GM12878 (cell line): ENCODE measurements around the gene PACS1. TPM values are rescaled to one million over a fixed set of nuclear protein-coding genes. Genes with fewer than 3 reads are reported as not detected.

ENCODE experiments used
- ATAC-seq: fragments of 200-7000 bp; cut with Tn5 transposase; 3 replicates; pipeline ENCODE4 v1.9.1; 2020; ENCODE audit warnings: mild to moderate bottlenecking, moderate library complexity
- BruUV-seq: library from RNA; stranded (reverse); fragments of 400-500 nt; replicated peaks from 2 replicates; lab custom pipeline; 2021; lab: Mats Ljungman, UMichigan
- CTCF ChIA-PET: fragments of 300-600 bp; sonication (Branson Sonifier 250); formaldehyde crosslinking; extraction: SDS; loops from one replicate; lab custom pipeline; 2021; ENCODE audit warnings: inconsistent platforms; lab: Yijun Ruan, JAX
- POLR2A ChIA-PET: fragments of 350-600 bp; formaldehyde crosslinking; extraction: SDS; loops from one replicate; lab custom pipeline; 2021; ENCODE audit warnings: inconsistent platforms; lab: Charles Lee
- RAD21 ChIA-PET: fragments of 300-600 bp; sonication (Branson Sonifier 250); formaldehyde crosslinking; loops from one replicate; lab custom pipeline; 2023; ENCODE audit warnings: antibody characterized with exemption; ENCODE audit not compliant: unreplicated experiment; lab: Charles Lee
- SMC1A ChIA-PET: fragments of 300-600 bp; sonication (Branson Sonifier 250); formaldehyde crosslinking; loops from one replicate; lab custom pipeline; 2023; ENCODE audit not compliant: unreplicated experiment, uncharacterized antibody; lab: Charles Lee
- DNase-seq: peaks from one replicate; pipeline ENCODE4 v3.0.0-alpha.2; 2011; ENCODE audit warnings: low read depth, low spot score
- FAIRE-seq: peaks from 3 replicates; lab custom pipeline; 2011; peaks lifted over from hg19 to GRCh38; lab: Jason Lieb, UNC
- H2AFZ ChIP-seq: 2 replicates; pipeline ENCODE4 v1.6.0; 2011; ENCODE audit warnings: low read depth, low read length, control low read depth; ENCODE audit not compliant: control insufficient read depth
- H3K27ac ChIP-seq: 2 replicates; pipeline ENCODE4 v1.5.1; 2011; ENCODE audit warnings: control low read depth; ENCODE audit not compliant: control insufficient read depth, insufficient read depth
- H3K27me3 ChIP-seq, 2 experiments: replicated peaks in 1 of 2; 2 replicates each; pipeline versions ENCODE4 v1.6.0 to v1.6.1; 2011; ENCODE audit warnings: low read length in 1 of 2; ENCODE audit not compliant: control insufficient read depth in 2 of 2, insufficient read depth in 2 of 2
- H3K36me3 ChIP-seq, 2 experiments: 2 replicates each; pipeline ENCODE4 v1.5.1; 2011; ENCODE audit warnings: low read length in 1 of 2; ENCODE audit not compliant: control insufficient read depth in 2 of 2, insufficient read depth in 2 of 2
- H3K4me1 ChIP-seq: 2 replicates; pipeline ENCODE4 v1.6.1; 2011; ENCODE audit warnings: mild to moderate bottlenecking, low read length, moderate library complexity, mixed read lengths; ENCODE audit not compliant: control insufficient read depth, insufficient read depth
- H3K4me2 ChIP-seq: 2 replicates; pipeline ENCODE4 v1.6.0; 2011; ENCODE audit warnings: control low read depth; ENCODE audit not compliant: control insufficient read depth, insufficient read depth
- H3K4me3 ChIP-seq: fragments of 200-600 bp; sonication (generic); 2 replicates; pipeline ENCODE4 v1.5.1; 2016
- H3K79me2 ChIP-seq: 2 replicates; pipeline ENCODE4 v1.6.0; 2011; ENCODE audit warnings: low read length; ENCODE audit not compliant: control insufficient read depth, insufficient read depth
- H3K9ac ChIP-seq: 2 replicates; pipeline ENCODE4 v1.8.0; 2011; ENCODE audit warnings: low read length, control low read depth, mixed read lengths; ENCODE audit not compliant: control insufficient read depth, insufficient read depth
- H3K9me3 ChIP-seq: replicated peaks from 3 replicates; pipeline ENCODE4 v1.5.1; 2011; ENCODE audit warnings: mild to moderate bottlenecking, low read length; ENCODE audit not compliant: control insufficient read depth, insufficient read depth
- H4K20me1 ChIP-seq: 2 replicates; pipeline ENCODE4 v1.6.0; 2011; ENCODE audit not compliant: control insufficient read depth, insufficient read depth
- CEBPB ChIP-seq, 2 experiments: fragments of 150-350 bp in 1 of 2; IDR thresholded peaks; 2 replicates each; pipeline ENCODE4 v1.6.1; 2012 to 2014; ENCODE audit warnings: low read depth in 2 of 2, low read length in 2 of 2, borderline replicate concordance in 1 of 2, inconsistent platforms in 1 of 2
- EZH2 ChIP-seq: IDR thresholded peaks from 2 replicates; pipeline ENCODE4 v1.6.1; 2012; ENCODE audit warnings: low read depth, mild to moderate bottlenecking, control low read depth, inconsistent platforms, low read length, borderline replicate concordance; ENCODE audit not compliant: control insufficient read depth
- GATAD2B ChIP-seq: fragments of 450-650 bp; conservative IDR thresholded peaks from 2 replicates; pipeline ENCODE4 v1.6.1; 2017; ENCODE audit warnings: low read depth, mild to moderate bottlenecking, moderate library complexity
- HDAC6 ChIP-seq: fragments of 200-600 bp; sonication (generic); IDR thresholded peaks from one replicate; pipeline ENCODE4 v1.8.0; 2017; ENCODE audit warnings: antibody characterized with exemption; ENCODE audit not compliant: unreplicated experiment
- NR2C2 ChIP-seq: IDR thresholded peaks from 2 replicates; pipeline ENCODE4 v1.6.1; 2011; ENCODE audit warnings: borderline replicate concordance, low read depth; ENCODE audit not compliant: control insufficient read depth, insufficient read length
- NRF1 ChIP-seq: conservative IDR thresholded peaks from 2 replicates; pipeline ENCODE4 v1.6.1; 2011; ENCODE audit warnings: mild to moderate bottlenecking, low read depth, low read length, improper control_type of control experiment
- RB1 ChIP-seq: fragments of 450-650 bp; formaldehyde crosslinking; IDR thresholded peaks from 2 replicates; pipeline ENCODE4 v1.6.1; 2017; ENCODE audit warnings: mild to moderate bottlenecking, borderline replicate concordance
- SMAD5 ChIP-seq: IDR thresholded peaks from 2 replicates; pipeline ENCODE4 v1.6.1; 2016; ENCODE audit warnings: antibody characterized with exemption, low read depth
- STAT3 ChIP-seq: IDR thresholded peaks from 2 replicates; pipeline ENCODE4 v1.6.1; 2011; ENCODE audit warnings: low read depth, low read length, improper control_type of control experiment
- SUPT20H ChIP-seq: IDR thresholded peaks from 2 replicates; pipeline ENCODE4 v1.6.1; 2011; ENCODE audit warnings: low read depth, mild to moderate bottlenecking, low read length, moderate library complexity, borderline replicate concordance; ENCODE audit not compliant: control insufficient read depth
- ZNF207 ChIP-seq: fragments of 450-650 bp; IDR thresholded peaks from 2 replicates; pipeline ENCODE4 v1.6.1; 2014; ENCODE audit warnings: antibody characterized with exemption, mild to moderate bottlenecking, borderline replicate concordance
- ZSCAN29 ChIP-seq: fragments of 450-650 bp; IDR thresholded peaks from 2 replicates; pipeline ENCODE4 v1.6.1; 2017; ENCODE audit warnings: mild to moderate bottlenecking, moderate library complexity
- WGBS: methylation state at CpG from one replicate; pipeline ENCODE4 v1.1.6; 2016; ENCODE audit warnings: low lambda C conversion rate; ENCODE audit not compliant: insufficient replicate concordance, insufficient coverage; ENCODE audit errors: missing lambda C conversion rate; 5-methylcytosine and 5-hydroxymethylcytosine counted together
- in situ Hi-C: fragments of 300-500 bp; cut with MboI; formaldehyde crosslinking; loops from 9 replicates; pipeline ENCODE4 v1.14.3; 2018; ENCODE audit warnings: mixed read lengths
- intact Hi-C: fragments of 100-400 bp; cut with micrococcal nuclease; formaldehyde crosslinking; loops from one replicate; pipeline ENCODE4 v1.14.2; 2022; ENCODE audit not compliant: unreplicated experiment
- polyA plus RNA-seq, 11 experiments: library from polyadenylated mRNA; depleted of rRNA in 4 of 11; unstranded in 6 of 11; stranded (reverse) in 5 of 11; fragments of >200 nt; fragmentation: Nextera tagmentation in 4 of 11; fragmentation: Illumina TruSeq in 1 of 11; extraction: Ambion mirVana in 4 of 11; extraction: Trizol in 1 of 11; gene quantifications; 1 replicate in 1 of 11; 2 replicates in 10 of 11; pipeline versions ENCODE4 v1.2.1 to v1.2.3, GENCODE V29; 2011 to 2016; ENCODE audit warnings: inconsistent platforms in 2 of 11, missing spikeins in 2 of 11, low read depth in 1 of 11
- total RNA-seq, 4 experiments: library from RNA; depleted of rRNA in 3 of 4; stranded (reverse); fragments of >200 nt in 3 of 4; fragmentation: Illumina TruSeq in 1 of 4; extraction: Trizol in 1 of 4; gene quantifications; 2 replicates each; pipeline versions ENCODE4 v1.2.1 to v1.2.3, GENCODE V29; 2013 to 2021
- TF ChIP-seq, protein P1 (sequence below): fragments of 450-650 bp; IDR thresholded peaks from 2 replicates; pipeline ENCODE4 v1.6.1; 2016; ENCODE audit warnings: mild to moderate bottlenecking
- TF ChIP-seq, protein P2 (sequence below): fragments of 450-650 bp; formaldehyde crosslinking; IDR thresholded peaks from 2 replicates; pipeline ENCODE4 v1.5.0; 2022; ENCODE audit warnings: mild to moderate bottlenecking, missing genetic modification characterization

PACS1 gene
- total and polyA plus RNA-seq, 10 of the 15 experiments (the other 5 are each of a cell fraction or from before 2014, with no cell fraction given): 1.1 to 74.3 (median 17.9) TPM

DNA sequence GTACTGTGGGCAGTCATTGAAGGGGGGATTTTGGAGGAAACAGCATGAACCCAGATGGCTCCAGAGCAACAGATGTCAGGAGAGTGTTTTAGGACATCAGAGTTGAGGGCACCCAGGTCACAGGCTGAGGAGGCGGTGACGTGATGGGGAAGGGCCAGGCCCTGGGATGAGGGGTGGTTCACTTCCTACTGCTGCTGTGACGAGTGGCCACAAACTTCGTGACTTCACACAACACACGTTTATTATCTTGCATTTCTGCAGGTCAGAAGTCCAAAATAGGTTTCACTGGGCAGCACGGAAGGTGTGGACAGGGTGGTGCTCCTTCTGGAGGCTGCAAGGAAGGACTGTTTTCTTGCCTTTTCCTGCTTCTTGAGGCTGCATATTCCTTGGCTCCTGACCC, 120.7 kb downstream of the PACS1 start:
- no peak for TF ChIP-seq SMAD5
- no peak for TF ChIP-seq NRF1
- no peak for TF ChIP-seq CEBPB (IDR thresholded peaks at IDR 0.05; ENCODE audit: borderline replicate concordance in 1 of 2, low read depth in 2 of 2, low read length in 2 of 2)
- no peak for TF ChIP-seq RB1
- no peak for TF ChIP-seq ZSCAN29
- no peak for TF ChIP-seq GATAD2B
- no peak for TF ChIP-seq EZH2
- TF ChIP-seq, protein P1, sequence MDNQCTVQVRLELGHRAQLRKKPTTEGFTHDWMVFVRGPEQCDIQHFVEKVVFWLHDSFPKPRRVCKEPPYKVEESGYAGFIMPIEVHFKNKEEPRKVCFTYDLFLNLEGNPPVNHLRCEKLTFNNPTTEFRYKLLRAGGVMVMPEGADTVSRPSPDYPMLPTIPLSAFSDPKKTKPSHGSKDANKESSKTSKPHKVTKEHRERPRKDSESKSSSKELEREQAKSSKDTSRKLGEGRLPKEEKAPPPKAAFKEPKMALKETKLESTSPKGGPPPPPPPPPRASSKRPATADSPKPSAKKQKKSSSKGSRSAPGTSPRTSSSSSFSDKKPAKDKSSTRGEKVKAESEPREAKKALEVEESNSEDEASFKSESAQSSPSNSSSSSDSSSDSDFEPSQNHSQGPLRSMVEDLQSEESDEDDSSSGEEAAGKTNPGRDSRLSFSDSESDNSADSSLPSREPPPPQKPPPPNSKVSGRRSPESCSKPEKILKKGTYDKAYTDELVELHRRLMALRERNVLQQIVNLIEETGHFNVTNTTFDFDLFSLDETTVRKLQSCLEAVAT: no peak
- no peak for TF ChIP-seq ZNF207
- no peak for TF ChIP-seq HDAC6
- no peak for TF ChIP-seq NR2C2
- TF ChIP-seq, protein P2, sequence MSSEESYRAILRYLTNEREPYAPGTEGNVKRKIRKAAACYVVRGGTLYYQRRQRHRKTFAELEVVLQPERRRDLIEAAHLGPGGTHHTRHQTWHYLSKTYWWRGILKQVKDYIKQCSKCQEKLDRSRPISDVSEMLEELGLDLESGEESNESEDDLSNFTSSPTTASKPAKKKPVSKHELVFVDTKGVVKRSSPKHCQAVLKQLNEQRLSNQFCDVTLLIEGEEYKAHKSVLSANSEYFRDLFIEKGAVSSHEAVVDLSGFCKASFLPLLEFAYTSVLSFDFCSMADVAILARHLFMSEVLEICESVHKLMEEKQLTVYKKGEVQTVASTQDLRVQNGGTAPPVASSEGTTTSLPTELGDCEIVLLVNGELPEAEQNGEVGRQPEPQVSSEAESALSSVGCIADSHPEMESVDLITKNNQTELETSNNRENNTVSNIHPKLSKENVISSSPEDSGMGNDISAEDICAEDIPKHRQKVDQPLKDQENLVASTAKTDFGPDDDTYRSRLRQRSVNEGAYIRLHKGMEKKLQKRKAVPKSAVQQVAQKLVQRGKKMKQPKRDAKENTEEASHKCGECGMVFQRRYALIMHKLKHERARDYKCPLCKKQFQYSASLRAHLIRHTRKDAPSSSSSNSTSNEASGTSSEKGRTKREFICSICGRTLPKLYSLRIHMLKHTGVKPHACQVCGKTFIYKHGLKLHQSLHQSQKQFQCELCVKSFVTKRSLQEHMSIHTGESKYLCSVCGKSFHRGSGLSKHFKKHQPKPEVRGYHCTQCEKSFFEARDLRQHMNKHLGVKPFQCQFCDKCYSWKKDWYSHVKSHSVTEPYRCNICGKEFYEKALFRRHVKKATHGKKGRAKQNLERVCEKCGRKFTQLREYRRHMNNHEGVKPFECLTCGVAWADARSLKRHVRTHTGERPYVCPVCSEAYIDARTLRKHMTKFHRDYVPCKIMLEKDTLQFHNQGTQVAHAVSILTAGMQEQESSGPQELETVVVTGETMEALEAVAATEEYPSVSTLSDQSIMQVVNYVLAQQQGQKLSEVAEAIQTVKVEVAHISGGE (CRISPR knock-in tag): no peak
- TF ChIP-seq SUPT20H: no peak
- no peak for TF ChIP-seq STAT3
- ChIA-PET SMC1A (interaction anchor here (1.2 kb wide), 1 partner anchor 20 kb away, joined by 5 read pairs; no protein-coding TSS in a partner anchor), POLR2A (interaction anchor here (0.6 kb wide), 1 partner anchor 345 kb away, joined by 3 read pairs; no protein-coding TSS in a partner anchor), CTCF (no interaction called here), RAD21 (no interaction called here)
- intact Hi-C loops: no loop called here
- H3K27me3 ChIP-seq: no peaks in the 10 kb centered on the region
- peaks cover 1 to 2% of the 10 kb centered on the region in 2 experiments; a peak in 2 of 4 replicates for H3K36me3 ChIP-seq
- BruUV-seq: no TSS peak
- FAIRE-seq (no peak), ATAC-seq (no peak), DNase-seq (no peak)
- in situ Hi-C loops: no loop called here
- H3K4me3 ChIP-seq: no peak overlapping the region
- H2AFZ ChIP-seq: no peak overlapping the region
- H3K9ac ChIP-seq: no peak overlapping the region
- H3K79me2 ChIP-seq: peaks cover 2% of the 10 kb centered on the region; the same call in 1 of the 2 replicates
- no peaks in the 10 kb centered on the region for H3K4me1 ChIP-seq
- no peak overlapping the region for H3K4me2 ChIP-seq
- H4K20me1 ChIP-seq: no peaks in the 10 kb centered on the region
- no peak overlapping the region for H3K27ac ChIP-seq
- no peaks in the 10 kb centered on the region for H3K9me3 ChIP-seq
- WGBS: 83% methylated on average over 6 of the region's 6 CpGs
